ENCODE measurements around the gene AFF3. TPM values are rescaled to one million over a fixed set of nuclear protein-coding genes. Genes with fewer than 3 reads are reported as not detected.
"Not testable (repeated sequence)": the region's sequence is repeated elsewhere in the genome, so short reads cannot be mapped to it uniquely, and the experiment has no call there.

Gene AFF3
- total RNA-seq, 1 experiment from 2014 or later = not detected

- no peak for DNase-seq (ENCODE audit: low spot score)
- no peaks in the 10 kb centered on the region for H3K36me3 ChIP-seq (ENCODE audit: insufficient read depth, low read length, poor library complexity, severe bottlenecking)
- no peak overlapping the region for H3K4me3 ChIP-seq (ENCODE audit: low read depth, low read length, poor library complexity, severe bottlenecking)
- BruUV-seq (replicated peaks) = no TSS peak
- intact Hi-C loops (cut with micrococcal nuclease; ENCODE audit: unreplicated experiment) = no loop called here
- POLR2A ChIA-PET (ENCODE audit: low non-redundant PET) = interaction anchor here (0.6 kb wide), 1 partner anchor 860 kb away, joined by 3 read pairs; no protein-coding TSS in a partner anchor
- no peak for TF ChIP-seq CTCF (conservative IDR thresholded peaks at IDR 0.05; ENCODE audit: low read depth, low read length)
- TF ChIP-seq EZH2 (IDR thresholded peaks at IDR 0.05; ENCODE audit: borderline replicate concordance, low read depth, low read length, poor library complexity, severe bottlenecking) = no peak
- CTCF ChIA-PET = no interaction called here
- no peaks in the 10 kb centered on the region for H3K4me1 ChIP-seq (ENCODE audit: insufficient read depth, low read length, poor library complexity, severe bottlenecking)
- peaks cover 2% of the 10 kb centered on the region for H3K27me3 ChIP-seq (replicated peaks; ENCODE audit: insufficient read depth, low read depth, low read length, poor library complexity)
- no peaks in the 10 kb centered on the region for H3K9me3 ChIP-seq (ENCODE audit: low read depth, low read length, poor library complexity, severe bottlenecking)
- no peak overlapping the region for H3K27ac ChIP-seq (ENCODE audit: low read depth, low read length, poor library complexity, severe bottlenecking)
Measured at GRCh38 chr2:100163605-100164004, 21.2 kb upstream of the AFF3 start.

- Histone ChIP-seq H3K36me3 (ENCODE audit: insufficient read depth, low read length, poor library complexity, severe bottlenecking) (no peaks in the 10 kb centered on the region), H3K27ac (ENCODE audit: low read depth, low read length, poor library complexity, severe bottlenecking) (no peak overlapping the region), H3K27me3 (replicated peaks; ENCODE audit: insufficient read depth, low read depth, low read length, poor library complexity) (peaks cover 2% of the 10 kb centered on the region), H3K4me3 (ENCODE audit: low read depth, low read length, poor library complexity, severe bottlenecking) (no peak overlapping the region), H3K4me1 (ENCODE audit: insufficient read depth, low read length, poor library complexity, severe bottlenecking) (no peaks in the 10 kb centered on the region), H3K9me3 (ENCODE audit: low read depth, low read length, poor library complexity, severe bottlenecking) (no peaks in the 10 kb centered on the region)
- no peak for TF ChIP-seq CTCF (conservative IDR thresholded peaks at IDR 0.05; ENCODE audit: low read depth, low read length)
- TF ChIP-seq EZH2 (IDR thresholded peaks at IDR 0.05; ENCODE audit: borderline replicate concordance, low read depth, low read length, poor library complexity, severe bottlenecking) = no peak
- ChIA-PET CTCF (no interaction called here), POLR2A (ENCODE audit: low non-redundant PET) (no interaction called here)
- BruUV-seq (replicated peaks) = no TSS peak
- intact Hi-C loops (cut with micrococcal nuclease; ENCODE audit: unreplicated experiment) = no loop called here
- no peak for DNase-seq (ENCODE audit: low spot score)
Measured at GRCh38 chr2:100161945-100162620, 19.7 kb upstream of the AFF3 start.

- TF ChIP-seq EZH2 (IDR thresholded peaks at IDR 0.05; ENCODE audit: borderline replicate concordance, low read depth, low read length, poor library complexity, severe bottlenecking) (no peak), CTCF (conservative IDR thresholded peaks at IDR 0.05; ENCODE audit: low read depth, low read length) (no peak)
- Histone ChIP-seq H3K4me3 (ENCODE audit: low read depth, low read length, poor library complexity, severe bottlenecking) (no peak overlapping the region), H3K27me3 (replicated peaks; ENCODE audit: insufficient read depth, low read depth, low read length, poor library complexity) (no peaks in the 10 kb centered on the region), H3K36me3 (ENCODE audit: insufficient read depth, low read length, poor library complexity, severe bottlenecking) (no peaks in the 10 kb centered on the region), H3K9me3 (ENCODE audit: low read depth, low read length, poor library complexity, severe bottlenecking) (no peaks in the 10 kb centered on the region), H3K4me1 (ENCODE audit: insufficient read depth, low read length, poor library complexity, severe bottlenecking) (no peaks in the 10 kb centered on the region), H3K27ac (ENCODE audit: low read depth, low read length, poor library complexity, severe bottlenecking) (no peak overlapping the region)
- DNase-seq (ENCODE audit: low spot score) = no peak
- ChIA-PET CTCF (no interaction called here), POLR2A (ENCODE audit: low non-redundant PET) (no interaction called here)
- no TSS peak for BruUV-seq (replicated peaks)
- intact Hi-C loops (cut with micrococcal nuclease; ENCODE audit: unreplicated experiment) = no loop called here
Measured at GRCh38 chr2:100160396-100160795, 18.0 kb upstream of the AFF3 start.

GRCh38 chr2:100151832-100152231, 9.4 kb upstream of the AFF3 start:
- intact Hi-C loops (cut with micrococcal nuclease; ENCODE audit: unreplicated experiment); H3K27ac ChIP-seq (ENCODE audit: low read depth, low read length, poor library complexity, severe bottlenecking); H3K4me1 ChIP-seq (ENCODE audit: insufficient read depth, low read length, poor library complexity, severe bottlenecking); H3K36me3 ChIP-seq (ENCODE audit: insufficient read depth, low read length, poor library complexity, severe bottlenecking); POLR2A ChIA-PET (ENCODE audit: low non-redundant PET); CTCF ChIA-PET; H3K27me3 ChIP-seq (replicated peaks; ENCODE audit: insufficient read depth, low read depth, low read length, poor library complexity); H3K9me3 ChIP-seq (ENCODE audit: low read depth, low read length, poor library complexity, severe bottlenecking); BruUV-seq (replicated peaks); H3K4me3 ChIP-seq (ENCODE audit: low read depth, low read length, poor library complexity, severe bottlenecking); DNase-seq (ENCODE audit: low spot score): not testable (repeated sequence)

Measured in A673 (cell line).